ENCODE measurements around the gene ICE2. TPM values are rescaled to one million over a fixed set of nuclear protein-coding genes. Genes with fewer than 3 reads are reported as not detected.

Gene ICE2
- total RNA-seq, 4 donors from 2014 or later: 18.2 to 89.9 (median 43.7) TPM

GRCh38 chr15:60448668-60449360 lies 30.1 kb downstream of the ICE2 start:
- H3K36me3 ChIP-seq: no peaks in the 10 kb centered on the region
- no peak overlapping the region for H3K27ac ChIP-seq
- H3K4me1 ChIP-seq: no peaks in the 10 kb centered on the region
- no peak for DNase-seq
- H3K4me3 ChIP-seq: no peak overlapping the region
- no peaks in the 10 kb centered on the region for H3K9me3 ChIP-seq
- TF ChIP-seq POLR2A (IDR thresholded peaks at IDR 0.05) (no peak), CTCF (IDR thresholded peaks at IDR 0.05) (no peak)
- intact Hi-C loops (cut with DNase I; ENCODE audit: low total_unique reads): loop anchor here (10.0 kb wide), 1 partner anchor 84 kb away; no protein-coding TSS in a partner anchor
- no peaks in the 10 kb centered on the region for H3K27me3 ChIP-seq

GRCh38 chr15:60444289-60444912 lies 34.5 kb downstream of the ICE2 start:
- Histone ChIP-seq H3K36me3 (no peaks in the 10 kb centered on the region), H3K27me3 (no peaks in the 10 kb centered on the region), H3K4me3 (no peak overlapping the region), H3K27ac (no peak overlapping the region), H3K4me1 (no peaks in the 10 kb centered on the region), H3K9me3 (no peaks in the 10 kb centered on the region)
- TF ChIP-seq POLR2A (IDR thresholded peaks at IDR 0.05): no peak
- peak; percentile 56 to 72 (median 65) for TF ChIP-seq CTCF (IDR thresholded peaks at IDR 0.05)
- DNase-seq: no peak
- intact Hi-C loops (cut with DNase I; ENCODE audit: low total_unique reads): loop anchor here (10.0 kb wide), 1 partner anchor 80 kb away; no protein-coding TSS in a partner anchor

DNA sequence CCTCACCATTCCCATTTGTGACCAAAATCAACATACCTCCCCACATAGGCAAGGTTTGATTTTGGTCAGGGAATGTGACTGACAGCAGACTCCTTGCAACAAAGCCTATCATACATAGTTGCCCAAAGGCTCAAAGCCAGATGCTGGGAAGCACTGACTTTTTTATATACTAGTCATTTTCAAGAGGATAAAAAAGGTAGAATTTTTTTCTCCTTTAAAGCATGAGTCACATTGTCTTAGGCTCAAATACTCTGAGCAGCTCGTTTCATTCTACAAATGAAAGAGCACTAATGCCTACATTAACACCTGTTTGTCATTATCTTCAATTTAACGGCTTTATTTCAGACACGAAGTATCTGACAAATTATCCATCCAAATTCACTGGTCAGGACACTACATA lies 36.2 kb downstream of the ICE2 start:
- intact Hi-C loops (cut with DNase I; ENCODE audit: low total_unique reads): loop anchor here (10.0 kb wide), 1 partner anchor 78 kb away; no protein-coding TSS in a partner anchor
- no peak overlapping the region for H3K4me3 ChIP-seq
- H3K27me3 ChIP-seq: no peaks in the 10 kb centered on the region
- TF ChIP-seq CTCF (IDR thresholded peaks at IDR 0.05) (no peak), POLR2A (IDR thresholded peaks at IDR 0.05) (no peak)
- no peaks in the 10 kb centered on the region for H3K4me1 ChIP-seq
- H3K36me3 ChIP-seq: no peaks in the 10 kb centered on the region
- no peaks in the 10 kb centered on the region for H3K9me3 ChIP-seq
- DNase-seq: no peak
- H3K27ac ChIP-seq: no peak overlapping the region

DNA sequence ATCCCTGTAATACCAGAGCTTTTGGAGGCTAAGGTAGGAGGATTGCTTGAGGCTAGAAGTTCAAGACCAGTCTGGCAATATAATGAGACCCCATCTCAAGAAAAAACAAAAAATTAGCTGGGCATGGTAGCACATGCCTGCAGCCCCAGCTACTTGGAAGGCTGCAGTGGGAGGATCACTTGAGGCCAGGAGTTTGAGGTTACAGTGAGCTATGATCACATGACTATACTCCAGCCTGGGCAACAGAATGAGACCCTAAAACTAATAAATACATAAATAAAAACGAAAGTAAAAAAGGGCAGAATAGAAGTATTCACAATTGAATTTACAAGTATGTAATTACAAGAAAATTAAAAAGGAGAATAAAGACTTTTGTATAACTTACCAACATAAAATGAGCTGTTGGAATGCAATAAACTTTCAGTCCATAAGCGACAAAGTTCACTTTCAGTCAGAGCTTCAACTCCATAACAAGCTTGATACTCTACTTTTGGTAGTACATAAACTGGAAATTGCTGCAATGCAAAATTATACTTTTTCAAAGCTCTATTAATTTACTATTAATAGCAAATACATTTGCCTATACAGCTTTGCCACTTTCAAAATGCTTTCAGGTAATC lies 36.8 kb downstream of the ICE2 start:
- no peaks in the 10 kb centered on the region for H3K36me3 ChIP-seq

More for the DNA sequence above, 36.8 kb downstream of the ICE2 start:
- TF ChIP-seq CTCF (IDR thresholded peaks at IDR 0.05) (no peak), POLR2A (IDR thresholded peaks at IDR 0.05) (no peak)
- Histone ChIP-seq H3K4me3 (no peak overlapping the region), H3K27ac (no peak overlapping the region), H3K27me3 (no peaks in the 10 kb centered on the region), H3K4me1 (no peaks in the 10 kb centered on the region), H3K9me3 (no peaks in the 10 kb centered on the region)
- no peak for DNase-seq
- intact Hi-C loops (cut with DNase I; ENCODE audit: low total_unique reads): loop anchor here (10.0 kb wide), 1 partner anchor 77 kb away; no protein-coding TSS in a partner anchor

Data from uterus (tissue), 4 donors.